IMR-90 (cell line): ENCODE data around the gene SPESP1. TPM values are rescaled to one million over a fixed set of nuclear protein-coding genes. Genes with fewer than 3 reads are reported as not detected.

Source experiments
- ATAC-seq: fragments of 200-7000 bp; cut with Tn5 transposase; 2 replicates; pipeline ENCODE4 v1.9.1; 2020; ENCODE audit warnings: low read depth, mild to moderate bottlenecking, moderate library complexity
- BruUV-seq: library from RNA; stranded (reverse); fragments of 400-500 nt; replicated peaks from 2 replicates; lab custom pipeline; 2021; lab: Mats Ljungman, UMichigan
- CTCF ChIA-PET: fragments of 300-600 bp; formaldehyde crosslinking; extraction: SDS; loops from one replicate; lab custom pipeline; 2021; ENCODE audit warnings: antibody characterized with exemption; lab: Yijun Ruan, JAX
- POLR2A ChIA-PET: fragments of 300-600 bp; sonication (Branson Sonifier 250); formaldehyde crosslinking; loops from one replicate; lab custom pipeline; 2022; ENCODE audit warnings: antibody characterized with exemption; ENCODE audit not compliant: unreplicated experiment; lab: Charles Lee
- DNase-seq: peaks from one replicate; pipeline ENCODE4 v3.0.0; 2013
- H2AFZ ChIP-seq: replicated peaks from 2 replicates; pipeline ENCODE3; 2013; ENCODE audit warnings: low read length, mild to moderate bottlenecking; ENCODE audit not compliant: poor library complexity
- H2AK5ac ChIP-seq: 2 replicates; pipeline ENCODE4 v1.6.1; 2013; ENCODE audit warnings: low read depth, low read length, inconsistent platforms
- H2AK9ac ChIP-seq: replicated peaks from 2 replicates; pipeline ENCODE3; 2013; ENCODE audit warnings: mild to moderate bottlenecking, low read depth, low read length, moderate library complexity; ENCODE audit not compliant: poor library complexity
- H2BK120ac ChIP-seq: 2 replicates; pipeline ENCODE4 v1.6.1; 2013; ENCODE audit warnings: low read depth, low read length, inconsistent platforms
- H2BK15ac ChIP-seq: 3 replicates; pipeline ENCODE4 v1.6.1; 2013; ENCODE audit warnings: low read depth, low read length, inconsistent platforms
- H2BK20ac ChIP-seq: 2 replicates; pipeline ENCODE4 v1.6.1; 2013; ENCODE audit warnings: low read depth, mild to moderate bottlenecking, inconsistent platforms, low read length, moderate library complexity
- H2BK5ac ChIP-seq: 2 replicates; pipeline ENCODE4 v1.6.1; 2013; ENCODE audit warnings: mild to moderate bottlenecking, low read depth, low read length, inconsistent platforms; ENCODE audit not compliant: poor library complexity, severe bottlenecking
- H3K14ac ChIP-seq: replicated peaks from 2 replicates; pipeline ENCODE4 v1.6.1; 2013; ENCODE audit warnings: low read depth, low read length, inconsistent platforms
- H3K18ac ChIP-seq: 2 replicates; pipeline ENCODE4 v1.6.1; 2013; ENCODE audit warnings: low read depth, low read length, control low read depth
- H3K23ac ChIP-seq: 2 replicates; pipeline ENCODE4 v1.6.1; 2013; ENCODE audit warnings: low read depth, low read length, inconsistent platforms
- H3K27ac ChIP-seq: 2 replicates; pipeline ENCODE4 v1.5.1; 2013; ENCODE audit warnings: mild to moderate bottlenecking, control low read depth, low read length; ENCODE audit not compliant: insufficient read depth
- H3K27me3 ChIP-seq: 2 replicates; pipeline ENCODE4 v1.6.1; 2013; ENCODE audit warnings: low read length; ENCODE audit not compliant: control insufficient read depth, insufficient read depth
- H3K36me3 ChIP-seq: 2 replicates; pipeline ENCODE4 v1.6.1; 2013; ENCODE audit warnings: low read length, mixed read lengths; ENCODE audit not compliant: control insufficient read depth, insufficient read depth
- H3K4ac ChIP-seq: 2 replicates; pipeline ENCODE4 v1.6.1; 2013; ENCODE audit warnings: low read depth, low read length, inconsistent platforms
- H3K4me1 ChIP-seq: 2 replicates; pipeline ENCODE4 v1.6.1; 2013; ENCODE audit warnings: low read length, mixed read lengths; ENCODE audit not compliant: control insufficient read depth, insufficient read depth
- H3K4me2 ChIP-seq: 2 replicates; pipeline ENCODE4 v1.6.1; 2013; ENCODE audit warnings: low read depth, mild to moderate bottlenecking, control low read depth, low read length, moderate library complexity
- H3K4me3 ChIP-seq: 2 replicates; pipeline ENCODE4 v1.5.1; 2013; ENCODE audit warnings: low read depth, mild to moderate bottlenecking, control low read depth, low read length, moderate library complexity; ENCODE audit not compliant: insufficient read depth
- H3K56ac ChIP-seq: 2 replicates; pipeline ENCODE4 v1.6.1; 2013; ENCODE audit warnings: low read length, inconsistent platforms; ENCODE audit not compliant: insufficient read depth; ENCODE audit errors: extremely low read depth
- H3K79me1 ChIP-seq, 2 experiments: 2 replicates each; pipeline ENCODE4 v1.6.1; 2013; ENCODE audit warnings: low read length in 2 of 2, inconsistent platforms in 1 of 2, low read depth in 1 of 2
- H3K9ac ChIP-seq: 2 replicates; pipeline ENCODE4 v1.6.1; 2013; ENCODE audit warnings: low read depth, low read length, control low read depth
- H3K9me1 ChIP-seq: 2 replicates; pipeline ENCODE4 v1.6.1; 2013; ENCODE audit warnings: low read length, inconsistent platforms; ENCODE audit not compliant: insufficient read depth
- H3K9me3 ChIP-seq: 2 replicates; pipeline ENCODE4 v1.6.1; 2013; ENCODE audit warnings: low read length; ENCODE audit not compliant: control insufficient read depth, insufficient read depth
- H4K20me1 ChIP-seq: 2 replicates; pipeline ENCODE4 v1.6.1; 2013; ENCODE audit warnings: low read length, inconsistent platforms; ENCODE audit not compliant: insufficient read depth
- H4K5ac ChIP-seq: 2 replicates; pipeline ENCODE4 v1.6.1; 2013; ENCODE audit warnings: mild to moderate bottlenecking, low read depth, low read length, control low read depth
- H4K8ac ChIP-seq, 2 experiments: 2 replicates each; pipeline ENCODE4 v1.6.1; 2013; ENCODE audit warnings: low read depth in 2 of 2, low read length in 2 of 2, control low read depth in 1 of 2, inconsistent platforms in 1 of 2
- H4K91ac ChIP-seq: 2 replicates; pipeline ENCODE4 v1.6.1; 2013; ENCODE audit warnings: low read depth, low read length, inconsistent platforms; ENCODE audit not compliant: insufficient read depth
- BHLHE40 ChIP-seq: fragments of 150-350 bp; IDR thresholded peaks from 2 replicates; pipeline ENCODE4 v1.6.1; 2016; ENCODE audit warnings: mild to moderate bottlenecking, low read depth, low read length
- CEBPB ChIP-seq: IDR thresholded peaks from 2 replicates; pipeline ENCODE4 v1.6.1; 2012; ENCODE audit warnings: low read depth, low read length, improper control_type of control experiment
- CHD1 ChIP-seq: IDR thresholded peaks from 2 replicates; pipeline ENCODE4 v1.6.1; 2012; ENCODE audit warnings: low read depth, low read length, improper control_type of control experiment
- FOS ChIP-seq: fragments of 150-350 bp; IDR thresholded peaks from 2 replicates; pipeline ENCODE4 v1.6.1; 2016; ENCODE audit warnings: low read depth, low read length
- MAFK ChIP-seq: IDR thresholded peaks from 2 replicates; pipeline ENCODE4 v1.6.1; 2012; ENCODE audit warnings: low read depth, low read length, improper control_type of control experiment
- MAZ ChIP-seq: IDR thresholded peaks from 2 replicates; pipeline ENCODE4 v1.6.1; 2012; ENCODE audit warnings: low read depth, mild to moderate bottlenecking, low read length, improper control_type of control experiment, moderate library complexity, borderline replicate concordance
- MXI1 ChIP-seq: IDR thresholded peaks from 2 replicates; pipeline ENCODE4 v1.6.1; 2012; ENCODE audit warnings: low read depth, mild to moderate bottlenecking, low read length, moderate library complexity, borderline replicate concordance
- NFE2L2 ChIP-seq: fragments of 150-350 bp; IDR thresholded peaks from 2 replicates; pipeline ENCODE4 v1.6.1; 2016; ENCODE audit warnings: low read depth, mild to moderate bottlenecking, low read length
- POLR2A ChIP-seq: IDR thresholded peaks from 2 replicates; pipeline ENCODE4 v1.6.1; 2012; ENCODE audit warnings: mild to moderate bottlenecking, low read depth, low read length
- RAD21 ChIP-seq: IDR thresholded peaks from 2 replicates; pipeline ENCODE4 v1.6.1; 2012; ENCODE audit warnings: low read length, improper control_type of control experiment
- RFX5 ChIP-seq: IDR thresholded peaks from 2 replicates; pipeline ENCODE4 v1.8.0; 2012; ENCODE audit warnings: low read depth, mild to moderate bottlenecking, low read length, moderate library complexity
- SMC3 ChIP-seq: fragments of 150-350 bp; IDR thresholded peaks from 2 replicates; pipeline ENCODE4 v1.6.1; 2016; ENCODE audit warnings: low read depth, mild to moderate bottlenecking, antibody characterized with exemption, low read length, moderate library complexity
- WGBS, 2 experiments: methylation state at CpG; one replicate each; pipeline versions ENCODE4 v1.1.5 to v1.1.7; 2013; ENCODE audit warnings: missing lambda C conversion rate in 2 of 2; ENCODE audit not compliant: insufficient read length in 1 of 2; ENCODE audit errors: extremely low coverage in 2 of 2; 5-methylcytosine and 5-hydroxymethylcytosine counted together
- dilution Hi-C: fragments of 300-500 bp; cut with HindIII; formaldehyde crosslinking; loops from one replicate; pipeline ENCODE4 v1.14.3; 2018; ENCODE audit warnings: low sequenced_read_pairs; ENCODE audit not compliant: unreplicated experiment
- in situ Hi-C: fragments of 300-500 bp; cut with MboI; formaldehyde crosslinking; loops from 3 replicates; pipeline ENCODE4 v1.14.3; 2019; ENCODE audit warnings: low sequenced_read_pairs, inconsistent platforms, mixed read lengths
- intact Hi-C: fragments of 100-400 bp; cut with micrococcal nuclease; formaldehyde crosslinking; loops from 2 replicates; pipeline ENCODE4 v1.10.0; 2022
- polyA plus RNA-seq, 3 experiments: library from polyadenylated mRNA; depleted of rRNA; stranded (reverse); fragments of >200 nt; gene quantifications; 2 replicates each; pipeline ENCODE4 v1.2.3, GENCODE V29; 2012; ENCODE audit warnings: low replicate concordance in 1 of 3
- total RNA-seq: library from RNA; depleted of rRNA; stranded (reverse); fragments of >200 nt; gene quantifications from 2 replicates; pipeline ENCODE4 v1.2.3, GENCODE V29; 2012
- TF ChIP-seq, protein P1 (sequence below): fragments of 150-350 bp; IDR thresholded peaks from 2 replicates; pipeline ENCODE4 v1.6.1; 2017; ENCODE audit warnings: mild to moderate bottlenecking, antibody characterized with exemption, low read length, low read depth
- TF ChIP-seq, protein P2 (sequence below): conservative IDR thresholded peaks from 2 replicates; pipeline ENCODE4 v1.5.1; 2012; ENCODE audit warnings: mild to moderate bottlenecking, low read depth, low read length, improper control_type of control experiment
- TF ChIP-seq, protein P3 (sequence below): fragments of 150-350 bp; IDR thresholded peaks from 2 replicates; pipeline ENCODE4 v1.6.1; 2016; ENCODE audit warnings: low read depth, mild to moderate bottlenecking, low read length, moderate library complexity, borderline replicate concordance

SPESP1 gene
- total and polyA plus RNA-seq, 2 of the 4 experiments (the other 2 are of a cell fraction): 2.9 to 3.0 TPM

DNA sequence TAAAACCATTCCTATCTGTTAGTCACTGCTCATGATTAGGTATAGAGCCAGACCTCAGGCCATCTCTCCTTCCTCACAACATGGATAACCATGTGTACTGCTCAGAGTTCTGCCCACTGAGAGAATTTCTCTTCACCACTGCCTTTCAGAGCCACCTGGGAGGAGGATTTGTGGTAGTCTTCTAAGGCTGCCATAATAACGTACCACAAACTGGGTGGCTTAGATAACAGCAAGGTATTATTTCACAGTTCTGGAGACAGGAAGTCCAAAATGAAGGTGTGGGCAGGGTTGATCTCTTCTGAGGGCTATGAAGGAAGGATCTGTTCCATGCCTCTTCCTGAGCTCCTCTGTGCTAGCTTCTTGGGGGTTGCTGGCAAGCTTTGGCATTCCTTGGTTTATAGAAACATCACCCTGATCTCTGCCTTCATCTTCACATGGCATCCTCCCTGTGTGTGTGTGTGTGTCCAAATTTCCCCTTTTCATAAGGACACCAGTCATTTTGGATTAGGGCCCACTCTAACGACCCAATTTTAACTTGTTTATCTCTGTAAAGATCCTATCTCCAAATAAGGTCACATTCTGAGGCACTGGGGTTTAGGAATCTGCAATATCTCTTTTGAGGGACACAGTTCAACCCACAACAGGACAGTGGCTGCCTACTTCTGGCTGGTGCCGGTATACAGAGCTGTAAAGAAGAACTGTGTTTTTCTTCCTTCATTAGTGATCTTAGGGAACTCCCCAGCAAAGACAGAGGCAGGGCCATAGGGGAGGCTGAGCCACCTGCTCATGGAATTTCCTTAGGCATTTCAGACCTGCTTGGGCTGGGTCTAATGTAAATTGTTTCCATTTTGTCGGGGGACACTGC is 42.1 kb downstream of the SPESP1 start:
- intact Hi-C loops: no loop called here
- dilution Hi-C loops: no loop called here
- in situ Hi-C loops: no loop called here
- TF ChIP-seq FOS (no peak), RFX5 (no peak), POLR2A (no peak), CHD1 (no peak), SMC3 (no peak), MXI1 (no peak), RAD21 (no peak), BHLHE40 (no peak), MAFK (no peak), CEBPB (no peak), MAZ (no peak), NFE2L2 (no peak)
- TF ChIP-seq, protein P1, sequence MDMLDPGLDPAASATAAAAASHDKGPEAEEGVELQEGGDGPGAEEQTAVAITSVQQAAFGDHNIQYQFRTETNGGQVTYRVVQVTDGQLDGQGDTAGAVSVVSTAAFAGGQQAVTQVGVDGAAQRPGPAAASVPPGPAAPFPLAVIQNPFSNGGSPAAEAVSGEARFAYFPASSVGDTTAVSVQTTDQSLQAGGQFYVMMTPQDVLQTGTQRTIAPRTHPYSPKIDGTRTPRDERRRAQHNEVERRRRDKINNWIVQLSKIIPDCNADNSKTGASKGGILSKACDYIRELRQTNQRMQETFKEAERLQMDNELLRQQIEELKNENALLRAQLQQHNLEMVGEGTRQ: no peak
- TF ChIP-seq, protein P2, sequence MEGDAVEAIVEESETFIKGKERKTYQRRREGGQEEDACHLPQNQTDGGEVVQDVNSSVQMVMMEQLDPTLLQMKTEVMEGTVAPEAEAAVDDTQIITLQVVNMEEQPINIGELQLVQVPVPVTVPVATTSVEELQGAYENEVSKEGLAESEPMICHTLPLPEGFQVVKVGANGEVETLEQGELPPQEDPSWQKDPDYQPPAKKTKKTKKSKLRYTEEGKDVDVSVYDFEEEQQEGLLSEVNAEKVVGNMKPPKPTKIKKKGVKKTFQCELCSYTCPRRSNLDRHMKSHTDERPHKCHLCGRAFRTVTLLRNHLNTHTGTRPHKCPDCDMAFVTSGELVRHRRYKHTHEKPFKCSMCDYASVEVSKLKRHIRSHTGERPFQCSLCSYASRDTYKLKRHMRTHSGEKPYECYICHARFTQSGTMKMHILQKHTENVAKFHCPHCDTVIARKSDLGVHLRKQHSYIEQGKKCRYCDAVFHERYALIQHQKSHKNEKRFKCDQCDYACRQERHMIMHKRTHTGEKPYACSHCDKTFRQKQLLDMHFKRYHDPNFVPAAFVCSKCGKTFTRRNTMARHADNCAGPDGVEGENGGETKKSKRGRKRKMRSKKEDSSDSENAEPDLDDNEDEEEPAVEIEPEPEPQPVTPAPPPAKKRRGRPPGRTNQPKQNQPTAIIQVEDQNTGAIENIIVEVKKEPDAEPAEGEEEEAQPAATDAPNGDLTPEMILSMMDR: no peak
- TF ChIP-seq, protein P3, sequence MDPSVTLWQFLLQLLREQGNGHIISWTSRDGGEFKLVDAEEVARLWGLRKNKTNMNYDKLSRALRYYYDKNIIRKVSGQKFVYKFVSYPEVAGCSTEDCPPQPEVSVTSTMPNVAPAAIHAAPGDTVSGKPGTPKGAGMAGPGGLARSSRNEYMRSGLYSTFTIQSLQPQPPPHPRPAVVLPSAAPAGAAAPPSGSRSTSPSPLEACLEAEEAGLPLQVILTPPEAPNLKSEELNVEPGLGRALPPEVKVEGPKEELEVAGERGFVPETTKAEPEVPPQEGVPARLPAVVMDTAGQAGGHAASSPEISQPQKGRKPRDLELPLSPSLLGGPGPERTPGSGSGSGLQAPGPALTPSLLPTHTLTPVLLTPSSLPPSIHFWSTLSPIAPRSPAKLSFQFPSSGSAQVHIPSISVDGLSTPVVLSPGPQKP: no peak

More for the DNA sequence above, 42.1 kb downstream of the SPESP1 start:
- Histone ChIP-seq H2BK15ac (no peak overlapping the region), H3K9ac (no peak overlapping the region), H3K9me3 (peaks cover 5% of the 10 kb centered on the region), H4K5ac (no peak overlapping the region), H4K91ac (no peak overlapping the region), H2BK5ac (no peak overlapping the region), H2AFZ (no peak overlapping the region), H3K23ac (no peak overlapping the region), H3K4me3 (no peak overlapping the region), H3K56ac (no peak overlapping the region), H3K27me3 (peaks cover 3% of the 10 kb centered on the region), H3K18ac (no peak overlapping the region), H3K4me2 (no peak overlapping the region), H3K79me1 (no peaks in the 10 kb centered on the region), H3K27ac (no peak overlapping the region), H2AK5ac (no peak overlapping the region), H3K4me1 (no peaks in the 10 kb centered on the region), H3K9me1 (no peaks in the 10 kb centered on the region), H4K8ac (no peak overlapping the region), H2AK9ac (no peak overlapping the region), H3K4ac (no peak overlapping the region), H2BK120ac (no peak overlapping the region), H3K36me3 (no peaks in the 10 kb centered on the region), H4K20me1 (no peaks in the 10 kb centered on the region), H3K14ac (no peak overlapping the region), H2BK20ac (no peak overlapping the region)
- no CpG with 5 or more reads among the region's 4 CpGs for WGBS, 2 experiments
- no TSS peak for BruUV-seq
- ChIA-PET CTCF (no interaction called here), POLR2A (no interaction called here)
- ATAC-seq (no peak), DNase-seq (no peak)
